HG03097 (cell line): ENCODE data around the gene MRPL43.

ENCODE experiments used
- ATAC-seq: cut with Tn5 transposase; IDR thresholded peaks from one replicate; pipeline ENCODE4 v1.9.1; 2021; ENCODE audit not compliant: unreplicated experiment, low FRiP score

The MRPL43 gene

DNA sequence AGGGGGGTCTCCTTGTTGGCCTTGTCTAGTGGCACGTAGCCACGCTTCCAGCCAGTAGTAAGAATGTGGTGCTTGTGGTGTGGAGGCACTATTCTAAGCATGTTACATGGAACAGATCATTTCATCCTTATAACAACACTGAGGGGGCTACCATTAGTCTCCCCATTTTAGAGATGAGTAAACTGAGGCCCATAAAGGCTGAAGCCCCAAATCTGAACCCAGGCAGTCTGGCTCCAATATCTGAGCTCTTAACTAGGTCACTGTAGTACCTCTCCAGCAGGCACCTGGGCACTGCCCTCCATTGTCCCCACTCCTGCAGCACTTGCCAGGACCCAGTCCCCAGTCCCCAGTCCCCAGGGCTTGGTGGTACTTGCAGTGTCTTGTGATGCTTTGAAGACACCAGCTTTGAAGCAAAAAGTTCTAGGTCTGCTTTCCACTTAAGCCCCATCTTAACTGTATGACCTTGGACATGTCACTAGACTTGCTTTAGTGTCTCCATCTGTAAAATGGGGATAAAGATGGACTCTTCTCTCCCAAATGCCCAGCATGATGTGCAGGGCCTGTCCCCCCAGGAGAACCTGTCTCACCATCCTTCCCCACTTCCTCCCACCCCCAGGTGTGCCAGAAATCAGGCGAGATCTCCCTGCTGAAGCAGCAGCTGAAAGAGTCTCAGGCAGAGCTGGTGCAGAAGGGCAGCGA, 18.7 kb upstream of the MRPL43 start:
- ATAC-seq: no peak

DNA sequence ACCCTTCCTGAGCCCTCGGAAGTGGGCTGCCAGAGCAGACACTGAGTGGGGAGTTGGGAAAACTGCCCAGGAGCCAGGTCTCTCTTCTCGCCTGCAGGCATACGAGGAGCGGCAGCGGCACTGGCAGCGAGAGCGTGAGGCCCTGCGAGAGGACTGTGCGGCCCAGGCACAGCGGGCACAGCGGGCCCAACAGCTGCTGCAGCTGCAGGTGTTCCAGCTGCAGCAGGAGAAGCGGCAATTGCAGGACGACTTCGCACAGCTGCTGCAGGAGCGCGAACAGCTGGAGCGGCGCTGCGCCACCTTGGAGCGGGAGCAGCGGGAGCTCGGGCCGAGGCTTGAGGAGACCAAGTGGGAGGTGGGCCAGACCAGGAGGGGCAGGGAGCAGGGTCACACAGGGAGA, 18.1 kb upstream of the MRPL43 start:
- no peak for ATAC-seq

DNA sequence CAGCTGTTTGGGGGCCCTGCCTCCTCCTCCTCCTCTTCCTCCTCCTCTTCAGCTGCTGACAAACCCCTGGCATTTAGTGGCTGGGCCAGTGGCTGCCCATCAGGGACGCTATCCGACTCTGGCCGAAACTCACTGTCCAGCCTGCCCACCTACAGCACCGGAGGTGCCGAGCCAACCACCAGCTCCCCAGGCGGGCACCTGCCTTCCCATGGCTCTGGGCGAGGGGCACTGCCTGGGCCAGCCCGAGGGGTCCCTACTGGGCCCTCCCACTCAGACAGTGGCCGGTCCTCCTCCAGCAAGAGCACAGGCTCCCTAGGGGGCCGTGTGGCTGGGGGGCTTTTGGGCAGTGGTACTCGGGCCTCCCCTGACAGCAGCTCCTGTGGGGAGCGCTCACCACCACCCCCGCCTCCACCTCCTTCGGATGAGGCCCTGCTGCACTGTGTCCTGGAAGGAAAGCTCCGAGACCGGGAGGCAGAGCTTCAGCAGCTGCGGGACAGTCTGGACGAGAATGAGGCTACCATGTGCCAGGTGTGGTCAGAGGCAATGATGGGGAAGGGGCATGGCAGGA, 16.4 kb upstream of the MRPL43 start:
- no peak for ATAC-seq

DNA sequence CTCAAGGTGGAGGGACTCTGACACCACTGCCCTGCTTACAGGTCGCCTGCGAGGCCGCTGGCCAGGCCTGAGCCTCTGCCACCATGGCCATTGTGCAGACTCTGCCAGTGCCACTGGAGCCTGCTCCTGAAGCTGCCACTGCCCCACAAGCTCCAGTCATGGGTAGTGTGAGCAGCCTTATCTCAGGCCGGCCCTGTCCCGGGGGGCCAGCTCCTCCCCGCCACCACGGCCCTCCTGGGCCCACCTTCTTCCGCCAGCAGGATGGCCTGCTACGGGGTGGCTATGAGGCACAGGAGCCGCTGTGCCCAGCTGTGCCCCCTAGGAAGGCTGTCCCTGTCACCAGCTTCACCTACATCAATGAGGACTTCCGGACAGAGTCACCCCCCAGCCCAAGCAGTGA, 15.2 kb upstream of the MRPL43 start:
- no peak for ATAC-seq

DNA sequence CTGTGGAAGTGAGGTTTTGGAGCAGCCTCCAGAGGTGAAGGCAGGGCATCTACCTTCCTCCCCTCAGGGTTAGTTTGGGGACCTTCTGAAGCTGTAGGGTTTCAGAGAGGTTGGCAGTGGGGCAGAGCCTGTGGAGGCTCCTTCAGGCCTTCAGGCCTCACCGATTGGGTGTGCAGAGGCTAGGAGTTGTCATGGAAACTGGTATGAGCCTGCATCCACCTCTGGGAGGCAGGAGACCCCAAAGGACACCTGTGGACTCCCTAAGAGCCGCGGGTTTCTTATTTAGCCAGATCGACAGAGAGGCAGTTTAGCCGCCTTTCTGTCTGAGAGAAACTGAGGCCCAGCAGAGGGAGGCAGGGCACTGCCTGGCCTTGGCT, 14.3 kb upstream of the MRPL43 start:
- no peak for ATAC-seq

DNA sequence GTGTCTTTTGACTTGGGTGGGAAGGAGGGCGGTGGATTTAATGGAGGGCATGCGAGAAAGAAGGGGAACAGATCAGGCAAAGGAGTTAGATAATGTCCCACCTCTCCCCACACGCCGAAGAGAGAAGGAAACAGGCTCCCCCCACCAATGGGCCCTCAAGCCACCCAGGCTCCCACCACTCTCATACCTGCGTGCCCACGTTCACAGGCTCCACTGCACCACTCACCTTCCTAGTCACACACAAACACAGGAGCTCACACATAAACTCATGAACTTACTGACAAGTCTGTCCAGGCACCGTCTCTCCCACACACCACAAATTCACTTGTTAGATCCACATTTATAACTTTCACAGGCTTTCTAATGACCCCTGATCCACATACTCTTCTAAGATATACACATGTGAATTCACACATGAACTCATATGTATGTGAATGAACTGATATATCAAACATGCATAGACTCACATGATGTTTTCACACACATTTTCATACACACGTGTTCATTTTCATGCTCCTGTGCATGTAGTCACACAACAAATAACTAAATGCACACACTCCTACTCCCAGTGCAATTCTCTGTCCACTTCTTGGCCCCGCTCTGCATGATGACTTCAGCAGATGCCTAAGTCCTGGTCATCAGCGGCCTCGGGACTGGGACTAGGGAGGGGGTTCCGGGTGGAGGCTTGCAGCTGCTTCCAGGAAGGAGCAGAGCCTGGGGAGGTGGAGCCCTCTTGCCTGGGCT, 13.8 kb upstream of the MRPL43 start:
- no peak for ATAC-seq

DNA sequence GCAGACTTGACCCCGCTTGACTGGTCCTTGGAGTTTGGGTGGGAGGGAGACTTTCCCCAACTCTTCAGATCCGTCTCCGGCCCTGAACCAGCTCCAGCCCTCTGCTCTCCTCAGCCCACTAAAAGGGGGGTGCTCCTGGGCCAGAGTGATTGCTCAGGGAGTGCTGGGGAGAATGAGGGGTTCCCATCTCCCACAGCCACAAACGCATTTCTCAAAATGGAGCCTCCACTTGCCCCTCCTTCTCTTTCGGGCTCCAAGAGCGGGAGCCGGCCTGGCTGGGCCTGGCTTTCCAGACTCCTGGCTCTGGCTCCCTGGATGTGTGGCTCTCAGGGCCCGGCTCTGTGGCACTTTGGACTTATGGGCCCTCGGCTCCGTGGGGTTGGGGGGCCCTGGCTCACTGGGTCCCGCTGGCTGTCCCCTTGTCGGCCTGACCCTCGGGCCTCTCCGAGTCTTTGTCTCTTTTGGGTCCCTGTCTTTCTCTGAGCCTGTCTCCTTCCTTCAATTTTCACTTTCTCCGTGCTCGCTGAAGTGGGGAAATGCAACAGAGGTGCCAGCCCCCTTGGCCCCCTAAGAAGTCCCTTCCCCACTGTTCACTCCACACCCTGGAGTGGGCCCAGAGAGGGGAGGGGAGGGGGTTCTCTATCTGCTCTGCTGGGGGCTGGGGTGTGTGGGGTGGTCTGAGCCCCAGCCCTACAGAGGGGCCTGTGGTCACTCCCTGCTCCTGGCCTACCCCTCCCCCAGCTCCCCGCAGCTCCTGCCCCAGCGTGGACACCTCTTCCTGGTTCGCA, 13.0 kb upstream of the MRPL43 start:
- no peak for ATAC-seq

DNA sequence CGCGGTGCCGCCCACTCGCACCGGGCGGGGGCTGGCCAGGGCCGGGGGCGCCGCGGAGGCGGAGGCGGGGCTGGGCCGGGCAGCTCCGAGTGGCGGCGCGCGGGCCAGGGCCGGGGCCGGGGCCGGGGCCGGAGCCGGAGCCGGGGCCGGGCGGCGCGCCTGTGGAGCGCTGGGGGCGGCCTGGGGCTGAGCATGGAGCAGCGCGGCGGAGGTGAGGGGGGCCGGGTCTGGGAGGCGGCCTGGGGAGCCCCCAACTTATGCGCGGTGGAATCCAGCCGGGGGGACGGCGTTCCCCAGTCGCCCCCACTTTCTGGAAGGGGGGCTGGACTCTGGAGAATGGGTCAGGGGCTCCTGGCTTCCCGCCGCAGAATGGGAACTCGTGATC, 12.4 kb upstream of the MRPL43 start, which contains the start of gene LZTS2:
LZTS2 (plus strand) TSS at position 67 of the 385 bp plus-strand sequence. CDS start 2,731 bp downstream, outside the sequence.
- ATAC-seq: peak; percentile 14

DNA sequence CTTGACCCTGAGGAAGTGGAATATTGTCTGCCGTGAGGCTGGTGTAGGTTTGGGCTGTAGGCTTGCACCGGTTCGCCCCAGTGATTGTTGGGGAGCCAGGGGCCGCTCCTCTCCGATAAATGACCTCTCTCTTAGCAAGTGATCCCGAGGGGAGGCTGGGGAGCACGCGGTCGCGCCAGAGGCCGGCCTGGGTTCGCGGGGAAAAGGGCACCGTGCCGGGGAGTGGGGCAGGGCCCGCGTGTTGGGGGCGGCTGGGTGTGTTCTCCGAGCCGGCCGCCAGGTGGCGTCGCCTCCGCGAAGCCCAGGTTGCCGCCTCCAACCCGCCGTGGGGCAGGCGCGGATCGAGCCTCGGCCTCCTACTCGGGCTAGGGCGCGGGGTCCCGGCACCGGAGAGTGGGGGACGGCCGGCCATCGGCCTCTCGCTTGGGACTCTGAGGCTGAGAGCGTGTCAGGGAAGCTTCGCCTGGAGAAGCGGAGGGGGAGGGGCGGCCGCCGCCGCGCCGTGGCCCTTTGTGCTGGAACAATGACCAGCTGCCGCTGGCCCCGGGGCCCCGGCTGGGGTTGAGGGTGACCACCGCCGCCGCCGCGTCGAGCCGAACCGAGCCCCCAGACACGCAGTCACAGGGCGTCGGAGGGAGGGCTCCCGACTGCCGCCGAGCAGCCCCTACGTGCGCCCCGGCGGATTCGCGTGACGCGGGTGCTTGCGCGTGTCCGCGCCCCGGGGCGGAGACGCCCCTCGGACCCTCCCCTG, 11.9 kb upstream of the MRPL43 start:
- peak; percentile 53 for ATAC-seq

DNA sequence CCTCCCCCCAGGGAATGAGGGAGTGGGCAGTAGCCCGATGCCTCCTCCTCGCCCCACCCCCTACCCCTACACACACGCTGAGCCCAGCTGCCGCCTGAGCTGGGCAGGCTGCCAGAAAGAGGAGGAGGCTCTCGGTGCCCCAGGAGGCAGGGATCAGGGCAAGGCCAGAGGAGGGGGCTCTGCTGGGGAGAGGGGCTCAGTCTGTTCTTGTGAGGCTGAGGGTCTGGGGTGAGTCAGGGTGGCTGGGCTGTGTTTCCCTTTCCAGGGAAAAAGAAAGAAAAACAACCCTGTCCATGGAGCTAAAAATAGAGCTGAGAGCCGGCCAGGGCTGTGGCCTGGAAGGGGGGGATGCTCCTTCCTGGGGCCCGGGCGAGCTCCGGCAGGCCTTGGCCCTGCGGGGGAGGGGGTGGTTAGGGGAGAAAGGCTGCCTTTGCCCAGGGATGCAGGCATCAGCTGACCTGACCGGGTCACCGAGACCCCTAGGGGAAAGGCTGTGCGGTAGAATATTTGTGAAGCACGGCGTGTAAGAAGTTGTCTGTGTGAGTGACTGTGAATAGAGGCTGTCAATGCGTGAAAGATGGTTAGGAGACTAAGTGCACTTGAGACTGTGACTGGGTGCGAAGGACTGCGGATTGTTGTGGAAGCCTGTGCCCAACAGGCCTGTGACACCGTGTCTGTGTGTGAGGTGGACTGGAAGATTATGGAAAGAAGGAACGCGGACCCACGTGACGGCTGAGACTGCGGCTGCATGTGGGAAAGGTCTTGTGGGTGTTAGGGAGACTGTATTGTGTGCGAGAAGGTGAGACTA, 11.1 kb upstream of the MRPL43 start:
- ATAC-seq: no peak

DNA sequence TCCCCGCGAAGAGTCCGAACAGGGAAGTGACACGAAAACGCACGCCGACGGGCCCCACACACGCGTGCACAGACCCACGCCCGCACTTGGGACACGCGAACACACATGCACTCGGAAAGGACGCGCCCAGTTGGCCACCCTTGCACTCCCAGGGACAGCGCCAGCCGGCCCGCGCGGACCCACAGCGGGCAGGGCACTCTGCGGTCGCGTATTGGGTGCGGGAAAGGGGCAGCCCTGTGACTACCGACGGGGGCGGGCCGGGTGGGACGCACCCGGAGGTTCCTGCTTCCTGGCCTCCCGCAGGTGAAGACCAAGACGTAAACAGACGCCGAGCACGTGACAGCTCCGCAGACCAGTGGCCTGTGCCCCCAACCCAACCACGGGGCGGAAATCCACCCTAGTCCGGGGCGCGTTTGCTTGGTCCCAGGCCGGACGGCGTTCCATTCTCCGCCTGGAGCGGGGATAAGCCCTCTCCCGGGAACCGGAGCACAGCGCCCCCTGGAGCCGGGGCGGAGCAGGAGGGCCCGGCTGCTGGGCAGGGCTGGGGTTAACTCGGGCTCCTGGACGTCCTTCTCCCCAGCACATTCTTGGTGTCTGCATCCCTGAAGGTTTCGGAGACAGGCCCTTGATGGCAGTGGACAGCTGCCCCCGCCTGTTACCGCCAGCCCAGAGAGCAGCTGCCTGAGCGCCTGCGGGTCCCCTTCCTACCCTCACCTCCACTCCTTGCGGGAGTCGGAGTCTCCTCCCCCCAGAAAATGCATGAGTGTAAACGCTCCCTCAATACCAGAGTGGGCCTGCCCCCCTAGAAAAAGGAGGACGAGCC, 10.3 kb upstream of the MRPL43 start:
- no peak for ATAC-seq

DNA sequence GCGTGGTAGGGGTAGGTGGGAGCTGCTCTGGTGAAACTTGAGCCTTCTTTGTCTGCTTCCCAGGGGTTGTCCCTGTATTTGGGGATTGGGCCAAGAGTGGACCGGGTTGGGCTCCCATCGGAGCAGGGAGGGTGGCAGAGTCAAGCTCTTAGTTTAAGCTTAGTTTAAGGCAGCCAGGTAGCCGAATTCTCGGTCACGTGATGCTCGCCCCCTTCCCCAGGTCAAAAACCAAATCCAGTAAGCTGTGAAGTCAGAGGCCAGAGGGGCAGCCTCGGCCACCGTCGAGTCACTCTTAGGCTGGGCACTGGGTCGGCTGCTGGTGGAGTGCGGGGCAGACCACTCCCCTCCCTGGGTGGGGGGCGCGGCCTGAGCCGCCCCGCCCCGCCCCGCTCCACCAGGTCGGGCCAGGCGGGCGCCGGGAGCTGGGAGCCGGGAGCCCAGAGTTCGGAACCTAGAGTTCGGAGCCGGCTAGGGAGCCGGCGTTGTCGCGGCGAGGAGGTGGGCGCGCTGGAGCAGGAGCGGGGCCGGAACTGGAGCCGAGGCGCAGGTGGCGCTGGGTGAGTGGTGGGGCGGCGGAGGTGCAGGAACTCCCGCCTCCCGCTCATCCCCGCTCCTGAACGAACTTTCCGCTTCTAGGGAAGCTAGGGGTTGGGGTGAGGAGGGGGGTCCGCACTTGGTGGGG, 9.5 kb upstream of the MRPL43 start:
- no peak for ATAC-seq

DNA sequence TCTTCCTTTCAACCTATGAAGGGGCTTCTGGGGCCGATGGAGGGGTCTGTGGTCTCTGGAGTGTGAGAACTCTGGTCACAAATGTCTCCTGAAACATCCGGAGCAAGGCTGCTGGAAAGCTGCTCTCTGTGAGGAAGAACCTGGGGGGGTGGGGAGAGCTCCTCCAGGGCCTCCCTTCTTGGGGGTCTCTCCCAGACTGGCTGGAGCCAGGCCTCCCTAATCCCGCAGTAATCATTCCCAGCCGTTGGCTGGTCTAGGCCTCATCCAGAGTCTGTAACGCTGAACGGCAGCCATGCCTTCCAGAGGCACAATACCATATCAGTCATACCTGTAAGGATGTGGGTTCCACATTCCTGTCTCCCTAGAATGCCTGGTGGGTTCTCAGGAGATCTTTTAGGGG, 7.9 kb upstream of the MRPL43 start:
- no peak for ATAC-seq

DNA sequence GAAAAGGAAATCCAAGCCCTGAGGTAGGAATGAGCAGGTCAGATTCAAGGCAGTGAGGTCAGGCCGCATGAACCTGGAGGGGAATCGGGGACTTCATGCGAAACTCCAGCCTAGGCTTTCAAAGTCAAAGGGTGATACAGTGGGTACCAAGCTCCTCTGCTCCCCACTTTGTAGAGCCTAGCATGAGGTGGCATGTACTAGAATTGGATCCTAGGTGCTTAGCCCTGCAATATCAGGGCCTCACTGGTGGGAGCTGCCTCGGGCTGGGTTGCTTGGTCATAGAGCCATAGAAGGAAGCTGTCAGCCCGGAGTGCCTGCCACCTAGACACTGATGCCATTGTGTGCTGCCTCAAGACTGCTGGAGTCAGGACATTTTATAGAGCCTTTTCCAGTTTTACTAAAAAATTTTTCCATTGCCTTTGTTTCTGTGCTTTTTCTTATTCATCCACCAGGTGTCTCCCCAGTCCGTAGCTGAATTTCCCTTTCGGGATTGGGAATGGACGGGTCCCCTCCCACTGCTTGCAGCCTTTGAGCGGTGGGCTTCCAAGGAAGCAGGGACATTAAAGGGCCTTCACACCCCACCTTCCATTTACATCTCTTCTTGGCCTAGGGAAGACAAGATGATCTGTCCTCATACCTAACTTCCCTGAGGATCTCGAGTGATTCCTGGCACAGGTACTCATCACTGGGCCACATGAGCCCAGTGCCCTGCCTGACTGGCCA, 6.8 kb upstream of the MRPL43 start:
- ATAC-seq: no peak

DNA sequence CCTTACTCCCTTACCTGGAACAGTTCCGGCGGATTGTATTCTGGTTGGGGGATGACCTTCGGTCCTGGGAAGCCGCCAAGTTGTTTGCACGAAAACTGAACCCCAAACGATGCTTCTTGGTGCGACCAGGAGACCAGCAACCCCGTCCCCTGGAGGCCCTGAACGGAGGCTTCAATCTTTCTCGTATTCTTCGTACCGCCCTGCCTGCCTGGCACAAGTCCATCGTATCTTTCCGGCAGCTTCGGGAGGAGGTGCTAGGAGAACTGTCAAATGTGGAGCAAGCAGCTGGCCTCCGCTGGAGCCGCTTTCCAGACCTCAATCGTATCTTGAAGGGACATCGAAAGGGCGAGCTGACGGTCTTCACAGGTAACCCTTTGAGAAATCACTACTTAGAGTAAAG, 1.8 kb upstream of the MRPL43 start:
- no peak for ATAC-seq

DNA sequence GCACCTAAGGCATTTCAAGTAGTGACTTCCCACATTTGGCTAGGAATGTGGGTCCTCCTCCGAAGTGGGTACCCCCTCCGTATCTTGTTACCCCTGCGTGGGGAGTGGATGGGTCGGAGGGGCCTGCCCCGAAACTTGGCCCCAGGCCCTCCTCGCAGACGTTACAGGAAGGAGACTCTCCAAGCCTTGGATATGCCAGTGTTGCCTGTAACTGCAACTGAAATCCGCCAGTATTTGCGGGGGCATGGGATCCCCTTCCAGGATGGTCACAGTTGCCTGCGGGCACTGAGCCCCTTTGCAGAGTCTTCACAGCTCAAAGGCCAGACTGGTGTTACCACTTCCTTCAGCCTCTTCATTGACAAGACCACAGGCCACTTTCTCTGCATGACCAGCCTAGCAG, 869 bp upstream of the MRPL43 start:
- no peak for ATAC-seq

DNA sequence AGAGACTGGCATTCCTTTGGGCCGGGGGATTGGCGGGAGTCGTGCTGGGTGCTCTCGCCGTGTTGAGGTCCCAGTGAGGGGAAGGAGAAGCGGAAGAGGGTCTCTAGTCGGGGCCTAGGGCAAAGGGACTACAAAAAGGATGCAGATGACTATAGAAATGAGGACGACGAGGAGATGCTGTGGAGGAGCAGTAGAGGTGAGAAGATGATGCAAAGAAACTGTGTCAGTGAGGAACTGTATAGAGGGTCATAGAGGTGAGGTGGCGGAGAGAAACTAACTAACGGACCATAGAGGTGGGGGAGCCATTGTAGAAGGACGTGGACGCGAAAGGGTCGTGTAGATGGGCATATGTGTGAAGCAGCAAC, 370 bp upstream of the MRPL43 start:
- no peak for ATAC-seq

DNA sequence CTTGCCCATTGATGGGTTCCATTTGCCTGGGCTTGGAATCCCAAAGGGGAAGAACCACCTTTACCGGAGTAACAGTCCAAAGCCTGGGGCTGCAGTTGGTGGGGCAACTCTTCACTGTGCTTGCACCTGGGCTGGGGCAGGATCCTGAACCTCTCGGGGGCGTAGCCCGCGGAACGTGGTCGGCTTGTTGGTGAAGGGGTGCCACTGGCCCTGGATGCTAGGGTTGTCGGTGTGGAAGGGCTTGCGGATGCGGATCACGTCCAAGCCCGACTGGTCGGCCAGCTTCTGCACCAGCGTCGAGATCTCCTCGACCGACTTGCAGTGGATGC, 710 bp downstream of the MRPL43 start:
- ATAC-seq: no peak
